ENCODE measurements around the gene DTX2.
"Not testable (repeated sequence)": the region's sequence is repeated elsewhere in the genome, so short reads cannot be mapped to it uniquely, and the experiment has no call there.

Gene DTX2

GRCh38 chr7:76495717-76496116, 34.2 kb downstream of the DTX2 start:
- DNase-seq, result not testable (repeated sequence)

- not testable (repeated sequence) for DNase-seq
Measured at GRCh38 chr7:76497918-76498582, 36.5 kb downstream of the DTX2 start.

- not testable (repeated sequence) for DNase-seq
Measured at GRCh38 chr7:76498583-76499200, 37.2 kb downstream of the DTX2 start.

- DNase-seq, result not testable (repeated sequence)
Measured at GRCh38 chr7:76499201-76499923, 37.9 kb downstream of the DTX2 start.

GRCh38 chr7:76499924-76500241, 38.4 kb downstream of the DTX2 start:
- not testable (repeated sequence) for DNase-seq

- DNase-seq, result not testable (repeated sequence)
Measured at GRCh38 chr7:76502224-76502623, 40.7 kb downstream of the DTX2 start.

- DNase-seq, result not testable (repeated sequence)
Measured at GRCh38 chr7:76502836-76503235, 41.3 kb downstream of the DTX2 start.

GRCh38 chr7:76503244-76503643, 41.7 kb downstream of the DTX2 start:
- not testable (repeated sequence) for DNase-seq

GRCh38 chr7:76504351-76505167, 43.0 kb downstream of the DTX2 start:
- not testable (repeated sequence) for DNase-seq

GRCh38 chr7:76505168-76506080, 43.9 kb downstream of the DTX2 start:
- DNase-seq, result no peak

- DNase-seq, result no peak
Measured at GRCh38 chr7:76506081-76506440, 44.6 kb downstream of the DTX2 start.

GRCh38 chr7:76506643-76507042, 45.1 kb downstream of the DTX2 start:
- not testable (repeated sequence) for DNase-seq

GRCh38 chr7:76507723-76508406, 46.4 kb downstream of the DTX2 start:
- no peak for DNase-seq

- no peak for DNase-seq
Measured at GRCh38 chr7:76509931-76510877, 48.7 kb downstream of the DTX2 start, which contains the start of gene UPK3B. Gene UPK3B, plus strand, starts transcription at chr7:76510552. Its CDS starts 101 bp downstream, at chr7:76510653.

GRCh38 chr7:76511200-76511910, 49.8 kb downstream of the DTX2 start:
- not testable (repeated sequence) for DNase-seq

- not testable (repeated sequence) for DNase-seq
Measured at GRCh38 chr7:76511911-76512885, 50.7 kb downstream of the DTX2 start.

GRCh38 chr7:76512941-76513816, 51.7 kb downstream of the DTX2 start:
- DNase-seq, result no peak
